GM19372 (cell line): ENCODE measurements around the gene KCNIP1.
A peak's percentile ranks its signal among the peaks of the same experiment; 100 is the strongest.

Source experiments
- ATAC-seq: cut with Tn5 transposase; IDR thresholded peaks from one replicate; pipeline ENCODE4 v1.9.1; 2021; ENCODE audit warnings: mild to moderate bottlenecking, low read depth, moderate library complexity; ENCODE audit not compliant: unreplicated experiment

Gene KCNIP1

DNA sequence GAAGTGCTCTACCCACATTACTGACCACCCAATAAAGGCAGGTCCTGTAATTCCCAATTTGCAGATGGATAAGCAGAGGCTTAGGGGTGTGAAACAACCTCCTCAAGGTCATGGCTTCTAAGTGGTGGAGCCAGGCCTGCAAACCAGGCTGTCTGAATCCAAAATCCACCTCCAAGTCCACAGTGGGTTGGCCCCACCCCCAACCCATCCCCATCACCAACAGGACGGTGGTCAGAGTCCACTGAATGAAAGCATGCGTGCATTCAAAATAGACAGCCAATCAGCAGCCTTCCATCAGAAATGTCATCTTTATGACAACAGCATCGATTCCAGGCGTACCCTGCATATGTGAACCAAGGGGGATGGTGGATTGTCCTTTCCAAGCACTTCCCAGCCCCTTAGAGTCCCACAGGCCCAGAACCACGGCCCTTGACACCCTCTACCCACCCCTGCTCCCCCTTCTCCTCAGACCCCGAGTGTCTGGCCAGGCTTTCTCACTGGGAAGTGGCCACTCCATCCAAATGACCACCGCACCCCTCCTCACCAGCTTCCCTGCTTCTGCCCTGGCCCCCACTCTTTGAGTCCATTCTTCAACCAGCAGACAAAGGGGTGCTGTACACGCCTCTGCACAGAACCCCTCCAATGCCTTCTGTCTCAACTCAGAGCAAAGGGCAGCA is 133.1 kb downstream of the KCNIP1 start:
- ATAC-seq: no peak

- ATAC-seq: no peak
These were observed 134.2 kb downstream of the KCNIP1 start for GRCh38 chr5:170638051-170638450.

DNA sequence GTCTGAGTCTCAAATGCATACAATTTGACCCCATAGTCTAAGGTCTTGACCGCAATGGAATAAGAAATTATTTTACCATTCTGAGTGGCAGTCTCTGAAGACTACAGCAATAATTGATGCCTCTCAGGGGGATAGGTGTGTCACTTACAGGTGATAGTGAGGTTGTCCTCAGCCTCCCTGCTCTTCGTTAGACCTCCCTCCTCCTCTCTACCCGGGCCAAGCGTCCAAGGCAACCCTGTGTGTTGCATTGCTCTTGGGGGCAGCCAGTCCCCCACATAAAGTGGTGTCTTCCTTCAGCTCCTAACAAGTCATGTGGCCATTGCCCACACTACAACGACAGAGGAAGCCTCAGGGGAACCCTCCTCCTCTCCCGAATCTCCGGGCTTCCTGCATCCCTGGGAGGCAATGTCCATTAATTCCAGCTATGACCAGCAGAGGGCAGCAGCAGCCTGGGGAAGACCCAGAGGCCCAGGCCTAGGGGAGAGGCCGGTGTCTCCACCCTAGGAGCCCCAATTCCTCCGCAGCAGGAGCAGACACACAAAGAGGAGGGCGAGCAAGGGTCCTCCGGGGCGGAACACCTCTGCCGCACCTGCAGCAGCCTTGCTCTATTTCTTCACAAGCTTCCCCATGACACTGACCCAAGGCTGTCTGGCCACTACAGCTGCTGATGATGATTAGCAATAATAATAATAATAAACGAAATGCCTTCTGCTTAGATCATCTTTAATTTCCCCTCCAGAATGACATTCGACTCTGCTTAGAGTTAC is 134.8 kb downstream of the KCNIP1 start:
- peak; percentile 60 for ATAC-seq

GRCh38 chr5:170639221-170639925 is 135.6 kb downstream of the KCNIP1 start:
- ATAC-seq: no peak

DNA sequence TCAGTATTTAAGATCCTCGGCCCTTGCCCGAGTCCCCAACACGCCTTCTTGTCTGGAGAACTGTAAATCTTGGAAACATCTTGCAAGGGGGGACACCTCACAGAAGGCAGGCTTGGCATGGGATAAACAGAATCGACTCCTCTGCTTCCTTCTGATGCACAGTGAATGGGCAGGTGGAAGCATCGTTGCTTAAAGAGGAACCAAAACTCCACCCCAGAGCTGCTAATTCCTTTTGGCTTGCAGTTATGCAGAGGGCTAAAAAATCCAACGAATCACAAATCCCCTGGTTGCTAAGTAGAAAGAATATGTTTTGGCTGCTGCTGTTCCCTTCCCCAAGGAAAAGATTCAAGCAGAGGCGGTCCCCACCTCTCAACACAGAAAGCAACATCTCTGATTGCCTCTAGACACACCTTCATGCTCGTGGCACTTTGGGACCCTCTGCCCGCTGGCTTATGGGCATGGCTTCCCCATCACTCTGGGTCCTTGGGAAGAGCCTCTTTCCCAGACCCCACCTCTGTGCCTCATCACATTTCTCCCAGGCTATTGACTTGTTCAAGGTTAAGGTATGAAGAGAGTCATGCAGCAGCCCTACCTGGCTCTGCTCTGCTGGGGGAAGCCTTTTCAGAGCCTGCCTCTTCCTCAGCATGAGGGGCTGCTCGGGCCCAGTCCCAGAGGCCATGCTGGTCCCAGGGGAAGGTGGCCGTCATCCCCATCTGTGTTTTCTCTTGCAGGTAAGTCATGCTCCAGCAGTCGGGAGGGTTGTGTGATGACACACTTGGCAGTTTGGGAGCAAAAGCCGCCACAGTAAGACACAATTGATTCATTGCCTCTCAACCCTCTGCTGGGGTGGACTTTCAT is 137.1 kb downstream of the KCNIP1 start:
- ATAC-seq: no peak

DNA sequence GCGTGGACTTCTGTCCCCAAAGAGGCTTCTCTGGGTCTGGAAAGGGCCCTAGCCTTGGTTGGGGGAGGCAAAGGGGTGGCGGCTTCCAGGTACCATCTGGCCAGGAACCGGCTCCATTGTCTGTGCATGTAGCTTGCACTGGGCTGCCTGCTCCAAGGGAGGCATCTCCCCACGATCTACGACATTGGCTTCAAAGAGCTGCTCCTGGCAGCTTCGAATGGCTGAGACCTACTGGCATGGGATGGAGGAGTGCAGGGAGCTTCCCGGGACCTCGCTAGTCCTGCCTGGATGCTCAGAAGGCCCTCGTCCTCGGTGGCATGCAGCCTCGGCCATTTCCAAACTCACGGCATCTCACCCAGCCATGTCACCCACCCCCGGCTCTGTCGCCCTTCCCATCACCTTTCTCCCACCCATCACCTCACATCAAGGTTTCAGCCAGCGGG is 137.8 kb downstream of the KCNIP1 start:
- no peak for ATAC-seq

DNA sequence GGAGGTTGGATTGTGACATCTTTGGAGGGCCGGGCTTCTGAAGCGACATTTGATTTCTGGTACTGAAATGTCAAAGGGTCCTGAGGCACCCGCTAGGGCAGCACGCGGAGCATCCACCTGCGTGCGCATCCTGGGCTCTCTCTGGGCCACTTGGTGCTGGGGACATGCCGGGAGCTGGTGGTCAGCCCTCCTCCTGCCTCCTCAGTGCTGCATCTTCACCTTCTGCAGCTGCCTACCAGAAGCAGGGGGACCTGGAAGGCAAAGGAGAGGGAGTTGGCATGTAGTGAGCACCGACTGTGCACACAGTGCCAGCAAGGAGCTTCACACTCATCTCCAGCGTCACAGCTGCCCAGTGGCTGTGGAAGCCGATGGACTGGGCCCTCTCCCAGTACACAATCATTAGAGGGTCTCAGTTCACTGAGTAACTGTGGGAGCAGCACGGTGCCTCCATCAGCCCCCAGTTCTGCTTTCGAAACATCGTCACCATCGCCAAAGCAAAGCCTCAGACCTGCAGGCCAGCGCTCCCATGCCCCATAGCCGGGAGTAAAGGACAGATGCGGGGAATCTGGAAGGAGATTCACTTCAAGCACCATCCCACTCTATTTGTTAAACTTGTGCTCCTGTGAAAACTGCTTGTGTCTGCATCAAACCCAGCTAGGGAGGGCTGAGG is 138.4 kb downstream of the KCNIP1 start:
- no peak for ATAC-seq

DNA sequence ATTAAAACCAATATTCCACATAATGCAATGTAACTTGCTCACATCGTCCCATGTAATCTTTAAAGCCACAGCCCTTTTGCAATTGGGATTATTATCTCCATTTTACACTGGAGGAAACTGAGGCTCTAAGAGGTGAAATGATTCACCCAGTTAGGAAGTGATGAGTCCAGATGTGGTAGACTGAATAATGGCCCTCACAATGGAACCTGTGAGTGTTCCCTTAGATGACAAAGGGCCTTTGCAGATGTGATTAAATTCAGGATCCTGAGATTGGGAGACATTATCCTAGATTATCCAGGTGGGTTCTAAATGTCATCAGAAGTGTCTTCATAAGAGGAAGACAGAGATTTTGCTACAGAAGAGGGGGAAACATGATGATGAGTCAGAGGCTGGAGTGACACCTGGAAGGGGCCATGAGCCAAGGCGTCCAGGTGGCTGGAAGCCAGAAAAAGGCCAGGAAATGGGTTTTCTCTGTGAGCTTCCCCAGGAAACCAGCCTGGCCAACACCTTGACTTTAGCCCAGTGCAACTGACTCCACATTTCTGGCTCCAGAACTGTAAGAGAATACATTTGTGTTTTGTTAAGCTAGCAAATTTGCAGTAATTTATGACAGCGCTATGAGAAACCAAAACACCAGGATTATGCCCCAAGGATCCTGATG is 139.1 kb downstream of the KCNIP1 start:
- no peak for ATAC-seq

GRCh38 chr5:170643591-170643990 is 139.8 kb downstream of the KCNIP1 start:
- ATAC-seq: no peak

- no peak for ATAC-seq
These were observed 140.7 kb downstream of the KCNIP1 start for GRCh38 chr5:170644501-170644900.

DNA sequence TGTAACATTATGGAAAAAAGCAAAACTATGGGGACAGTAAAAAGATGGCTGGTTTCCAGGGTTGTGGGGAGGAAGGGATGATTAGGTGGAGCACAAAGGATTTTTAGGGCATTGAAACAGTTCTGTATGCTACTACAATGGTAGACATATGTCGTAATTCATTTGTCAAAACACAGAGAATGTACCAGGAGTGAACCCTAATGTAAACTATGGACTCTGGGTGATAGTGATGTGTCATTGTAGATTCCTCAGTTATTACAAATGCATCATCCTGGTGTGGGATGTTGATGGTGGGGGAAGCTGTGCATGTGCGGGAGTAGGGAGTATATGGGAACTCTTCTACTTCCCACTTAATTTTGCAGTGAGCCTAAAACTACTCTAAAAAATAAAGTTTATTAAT is 144.7 kb downstream of the KCNIP1 start:
- no peak for ATAC-seq

DNA sequence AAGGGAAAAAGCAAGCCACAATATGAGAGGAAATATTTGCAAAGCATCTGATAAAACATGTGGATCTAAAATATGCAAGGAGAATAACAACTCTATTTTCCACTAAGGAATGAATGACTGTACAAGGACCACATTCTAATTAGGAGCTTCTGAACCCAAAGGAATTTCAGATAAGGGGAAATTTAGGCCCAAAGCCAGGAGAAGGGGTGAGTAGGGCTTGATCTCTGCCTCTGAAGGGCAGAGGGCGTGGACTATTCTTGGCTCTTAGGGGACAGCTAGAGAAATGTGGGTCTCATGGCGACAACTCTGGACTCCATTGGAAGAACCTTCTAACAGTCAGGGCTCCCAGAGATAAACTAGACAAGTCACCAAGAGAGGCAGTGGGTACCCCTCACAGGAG is 147.0 kb downstream of the KCNIP1 start:
- ATAC-seq: no peak

DNA sequence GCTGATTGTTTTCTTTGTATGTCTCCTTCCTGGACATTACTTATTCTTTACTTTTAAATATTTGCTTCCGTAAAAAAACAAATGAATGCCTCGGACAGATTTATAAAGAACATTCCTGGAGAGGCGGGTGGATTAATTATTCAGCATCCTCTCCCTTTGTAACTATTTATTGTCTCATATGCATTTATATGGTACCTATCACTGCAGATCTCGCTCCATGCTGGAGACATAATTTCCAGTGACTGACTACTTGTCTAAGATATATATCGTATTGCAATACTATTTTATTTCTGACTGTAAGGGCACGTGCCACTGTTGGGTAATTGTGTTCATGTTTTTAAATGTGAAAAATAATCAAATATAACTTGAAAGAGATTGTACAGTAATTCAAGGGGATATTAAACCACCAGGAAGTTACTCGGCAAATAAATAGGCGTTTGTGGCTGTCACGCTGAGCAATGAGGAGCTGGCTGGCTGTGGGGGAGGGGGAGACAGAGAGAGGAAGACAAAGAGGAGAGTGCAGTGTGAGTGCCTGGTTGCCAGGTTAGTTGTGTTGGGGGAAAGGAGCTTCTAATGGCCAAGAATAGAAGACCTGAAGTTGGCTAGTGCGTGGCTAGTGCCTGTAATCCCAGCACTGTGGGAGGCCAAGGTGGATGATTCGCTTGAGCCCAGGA is 147.9 kb downstream of the KCNIP1 start:
- no peak for ATAC-seq

DNA sequence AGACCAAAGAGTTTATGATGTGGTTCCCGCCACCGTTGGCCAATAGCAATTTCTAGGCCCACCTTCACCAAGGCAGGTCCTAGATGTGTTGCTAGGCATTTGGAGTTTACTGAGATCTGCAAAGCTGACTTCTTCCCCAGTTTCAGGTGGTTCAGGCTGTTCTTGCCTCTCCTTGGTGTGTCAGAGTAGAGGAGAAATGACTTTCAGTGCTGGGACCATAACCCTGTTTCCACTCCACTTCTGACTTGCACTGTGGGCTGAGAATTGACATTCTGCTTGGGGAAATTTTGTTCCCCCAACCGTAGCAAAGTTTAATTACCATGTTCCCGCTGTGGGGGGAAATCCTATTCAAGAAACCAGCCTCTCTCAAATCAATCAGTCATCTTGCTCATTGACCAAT is 151.7 kb downstream of the KCNIP1 start:
- ATAC-seq: no peak

GRCh38 chr5:170655920-170656319 is 152.1 kb downstream of the KCNIP1 start:
- ATAC-seq: no peak

- ATAC-seq: no peak
These were observed 152.5 kb downstream of the KCNIP1 start for GRCh38 chr5:170656346-170656745.

DNA sequence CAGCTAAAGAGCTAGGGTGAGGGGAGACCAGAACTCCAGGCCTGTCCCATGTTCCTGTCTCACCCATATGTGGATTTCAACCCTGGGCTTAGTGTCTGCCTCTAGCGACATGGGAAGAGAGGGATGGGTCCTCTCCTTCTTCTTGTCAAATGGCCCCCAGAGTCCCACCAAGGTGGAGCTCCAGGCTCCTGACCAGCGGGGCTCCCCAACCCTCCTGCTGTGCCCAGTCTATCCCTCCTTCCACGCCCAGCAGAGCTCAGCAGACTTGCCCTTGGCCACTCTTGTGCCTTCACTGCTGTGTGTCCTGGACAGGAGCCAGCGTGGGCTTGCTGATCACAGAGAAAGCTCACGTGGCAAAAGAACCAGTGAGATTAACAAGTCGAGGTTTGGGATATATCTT is 156.7 kb downstream of the KCNIP1 start:
- ATAC-seq: no peak

DNA sequence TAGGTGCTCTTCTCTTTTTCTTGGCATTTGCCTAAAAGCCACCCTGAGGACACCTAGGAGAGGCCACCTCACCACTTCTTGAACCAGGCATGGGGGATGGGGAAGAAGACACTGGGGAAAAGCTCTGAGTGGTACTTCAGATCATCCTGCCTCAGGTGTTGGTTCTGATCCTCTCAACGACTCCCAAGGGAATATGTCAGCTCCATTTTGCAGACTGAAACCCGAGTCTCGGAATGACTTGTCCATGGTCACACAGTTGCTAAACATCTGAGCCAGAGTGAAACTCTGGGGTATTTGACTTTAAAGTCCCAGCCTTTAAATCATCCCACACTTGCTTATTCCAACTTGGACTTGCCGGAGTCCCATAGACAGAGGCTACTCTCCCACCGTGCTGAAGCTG is 159.1 kb downstream of the KCNIP1 start:
- no peak for ATAC-seq

DNA sequence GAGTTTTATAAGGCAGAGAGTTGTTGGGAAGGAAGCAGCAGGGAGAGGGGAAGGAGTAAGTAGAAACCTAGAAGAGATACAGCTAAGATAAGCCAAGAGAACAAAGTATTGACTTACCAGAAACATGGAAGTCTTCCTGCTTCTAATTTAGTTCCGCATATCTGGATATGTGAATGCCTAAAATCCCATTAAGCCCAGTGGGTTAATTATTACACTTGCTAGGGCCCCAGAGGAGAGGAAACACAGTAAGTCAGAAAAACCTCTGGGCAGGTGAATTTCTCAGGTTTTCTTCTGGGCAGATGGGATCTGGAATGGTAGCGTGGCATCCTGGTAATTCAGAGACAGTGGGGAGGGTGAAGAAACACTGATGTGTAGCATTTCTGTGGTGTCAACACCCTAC is 175.0 kb downstream of the KCNIP1 start:
- ATAC-seq: no peak
